K562 (cell line): ENCODE measurements around the gene ARF1. TPM values are rescaled to one million over a fixed set of nuclear protein-coding genes. Genes with fewer than 3 reads are reported as not detected.

Experiments
- CHD2 ChIP-seq: IDR thresholded peaks from 2 replicates; pipeline ENCODE4 v1.6.1; 2011; ENCODE audit warnings: low read depth, low read length
- MECOM ChIP-seq: fragments of 250-450 bp; sonication (Bioruptor Pico); IDR thresholded peaks from 2 replicates; pipeline ENCODE4 v1.8.0; 2022; ENCODE audit warnings: inconsistent platforms
- POLR2G ChIP-seq: fragments of 200-400 bp; formaldehyde crosslinking; IDR thresholded peaks from 2 replicates; pipeline ENCODE4 v1.6.1; 2017; ENCODE audit warnings: low read depth, mild to moderate bottlenecking, antibody characterized with exemption, low read length, moderate library complexity
- SIRT6 ChIP-seq: IDR thresholded peaks from one replicate; pipeline ENCODE4 v1.6.1; 2012; ENCODE audit warnings: low read depth, mild to moderate bottlenecking, control low read depth, inconsistent platforms, low read length, moderate library complexity
- SMAD2 ChIP-seq: fragments of 150-350 bp; IDR thresholded peaks from 2 replicates; pipeline ENCODE4 v1.6.1; 2014; ENCODE audit warnings: low read depth, mild to moderate bottlenecking, low read length
- STAT5A ChIP-seq: IDR thresholded peaks from 2 replicates; pipeline ENCODE4 v1.6.1; 2012; ENCODE audit warnings: low read length, inconsistent platforms, borderline replicate concordance
- ZNF12 ChIP-seq: sonication (generic); formaldehyde crosslinking; IDR thresholded peaks from 2 replicates; pipeline ENCODE4 v1.4.0; 2020; ENCODE audit warnings: mild to moderate bottlenecking, missing genetic modification reagents
- polyA plus RNA-seq, 8 experiments: library from polyadenylated mRNA; depleted of rRNA in 4 of 8; stranded (reverse) in 5 of 8; unstranded in 3 of 8; fragments of >200 nt; fragmentation: Nextera tagmentation in 2 of 8; fragmentation: Illumina TruSeq in 1 of 8; extraction: Ambion mirVana in 2 of 8; extraction: Trizol in 1 of 8; gene quantifications; 2 replicates each; pipeline versions ENCODE4 v1.2.1 to v1.2.3, GENCODE V29; 2011 to 2014; ENCODE audit warnings: inconsistent platforms in 1 of 8, missing spikeins in 1 of 8
- total RNA-seq, 7 experiments: library from RNA; depleted of rRNA in 6 of 7; stranded (reverse); fragments of >200 nt in 6 of 7; fragmentation: Illumina TruSeq in 2 of 7; extraction: Trizol in 2 of 7; gene quantifications; 2 replicates each; pipeline versions ENCODE4 v1.2.1 to v1.2.3, GENCODE V29; 2011 to 2021; ENCODE audit warnings: low replicate concordance in 1 of 7
- TF ChIP-seq, protein P1 (sequence below): fragments of 450-650 bp; IDR thresholded peaks from 2 replicates; pipeline ENCODE4 v1.6.1; 2016; ENCODE audit warnings: mild to moderate bottlenecking, moderate library complexity
- TF ChIP-seq, protein P2 (sequence below): sonication (generic); formaldehyde crosslinking; IDR thresholded peaks from 2 replicates; pipeline ENCODE4 v1.8.0; 2023; ENCODE audit warnings: missing genetic modification reagents, mild to moderate bottlenecking, borderline replicate concordance

ARF1 gene
- total and polyA plus RNA-seq, 9 of the 15 experiments (the other 6 are each of a cell fraction or from before 2014, with no cell fraction given): 69.8 to 593 (median 325) TPM

DNA sequence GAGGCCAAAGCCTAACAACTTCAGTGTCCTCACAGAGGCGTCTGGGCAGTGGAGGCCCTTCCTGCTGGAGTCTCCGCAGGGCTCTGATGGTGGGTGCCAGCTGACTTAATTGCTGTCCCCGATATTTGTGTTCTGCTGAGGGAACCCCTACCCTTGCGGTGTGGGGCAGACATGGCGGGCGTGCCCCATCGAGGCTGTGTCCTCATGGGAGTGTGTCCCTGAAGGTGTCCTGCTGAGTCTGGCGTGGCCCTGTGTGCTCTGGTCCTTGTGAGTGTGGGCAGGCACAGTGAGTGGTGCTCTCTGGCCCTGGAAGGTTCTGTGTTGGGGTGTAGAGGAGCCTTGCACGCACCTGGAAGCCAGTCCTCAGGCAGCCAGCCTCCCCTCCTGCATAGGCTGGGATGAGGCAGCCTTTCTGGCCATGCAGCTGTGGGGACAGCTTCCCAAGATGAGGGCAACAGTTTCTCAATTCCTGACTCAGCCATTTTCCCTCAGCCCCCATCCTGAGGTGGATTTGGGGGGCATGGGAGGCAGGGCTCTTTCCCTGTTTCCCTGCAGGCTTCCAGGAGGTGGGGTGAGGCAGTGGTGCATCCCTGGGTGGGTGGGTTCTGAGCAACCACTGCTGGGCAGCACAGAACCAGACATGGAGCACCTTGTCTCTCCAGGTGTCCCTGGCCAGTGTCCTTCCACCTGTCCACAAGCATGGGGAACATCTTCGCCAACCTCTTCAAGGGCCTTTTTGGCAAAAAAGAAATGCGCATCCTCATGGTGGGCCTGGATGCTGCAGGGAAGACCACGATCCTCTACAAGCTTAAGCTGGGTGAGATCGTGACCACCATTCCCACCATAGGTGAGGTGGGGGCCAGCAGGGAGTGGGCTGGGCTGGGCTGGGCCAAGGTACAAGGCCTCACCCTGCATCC, 14.2 kb downstream of the ARF1 start (continued):
- TF ChIP-seq, protein P1, sequence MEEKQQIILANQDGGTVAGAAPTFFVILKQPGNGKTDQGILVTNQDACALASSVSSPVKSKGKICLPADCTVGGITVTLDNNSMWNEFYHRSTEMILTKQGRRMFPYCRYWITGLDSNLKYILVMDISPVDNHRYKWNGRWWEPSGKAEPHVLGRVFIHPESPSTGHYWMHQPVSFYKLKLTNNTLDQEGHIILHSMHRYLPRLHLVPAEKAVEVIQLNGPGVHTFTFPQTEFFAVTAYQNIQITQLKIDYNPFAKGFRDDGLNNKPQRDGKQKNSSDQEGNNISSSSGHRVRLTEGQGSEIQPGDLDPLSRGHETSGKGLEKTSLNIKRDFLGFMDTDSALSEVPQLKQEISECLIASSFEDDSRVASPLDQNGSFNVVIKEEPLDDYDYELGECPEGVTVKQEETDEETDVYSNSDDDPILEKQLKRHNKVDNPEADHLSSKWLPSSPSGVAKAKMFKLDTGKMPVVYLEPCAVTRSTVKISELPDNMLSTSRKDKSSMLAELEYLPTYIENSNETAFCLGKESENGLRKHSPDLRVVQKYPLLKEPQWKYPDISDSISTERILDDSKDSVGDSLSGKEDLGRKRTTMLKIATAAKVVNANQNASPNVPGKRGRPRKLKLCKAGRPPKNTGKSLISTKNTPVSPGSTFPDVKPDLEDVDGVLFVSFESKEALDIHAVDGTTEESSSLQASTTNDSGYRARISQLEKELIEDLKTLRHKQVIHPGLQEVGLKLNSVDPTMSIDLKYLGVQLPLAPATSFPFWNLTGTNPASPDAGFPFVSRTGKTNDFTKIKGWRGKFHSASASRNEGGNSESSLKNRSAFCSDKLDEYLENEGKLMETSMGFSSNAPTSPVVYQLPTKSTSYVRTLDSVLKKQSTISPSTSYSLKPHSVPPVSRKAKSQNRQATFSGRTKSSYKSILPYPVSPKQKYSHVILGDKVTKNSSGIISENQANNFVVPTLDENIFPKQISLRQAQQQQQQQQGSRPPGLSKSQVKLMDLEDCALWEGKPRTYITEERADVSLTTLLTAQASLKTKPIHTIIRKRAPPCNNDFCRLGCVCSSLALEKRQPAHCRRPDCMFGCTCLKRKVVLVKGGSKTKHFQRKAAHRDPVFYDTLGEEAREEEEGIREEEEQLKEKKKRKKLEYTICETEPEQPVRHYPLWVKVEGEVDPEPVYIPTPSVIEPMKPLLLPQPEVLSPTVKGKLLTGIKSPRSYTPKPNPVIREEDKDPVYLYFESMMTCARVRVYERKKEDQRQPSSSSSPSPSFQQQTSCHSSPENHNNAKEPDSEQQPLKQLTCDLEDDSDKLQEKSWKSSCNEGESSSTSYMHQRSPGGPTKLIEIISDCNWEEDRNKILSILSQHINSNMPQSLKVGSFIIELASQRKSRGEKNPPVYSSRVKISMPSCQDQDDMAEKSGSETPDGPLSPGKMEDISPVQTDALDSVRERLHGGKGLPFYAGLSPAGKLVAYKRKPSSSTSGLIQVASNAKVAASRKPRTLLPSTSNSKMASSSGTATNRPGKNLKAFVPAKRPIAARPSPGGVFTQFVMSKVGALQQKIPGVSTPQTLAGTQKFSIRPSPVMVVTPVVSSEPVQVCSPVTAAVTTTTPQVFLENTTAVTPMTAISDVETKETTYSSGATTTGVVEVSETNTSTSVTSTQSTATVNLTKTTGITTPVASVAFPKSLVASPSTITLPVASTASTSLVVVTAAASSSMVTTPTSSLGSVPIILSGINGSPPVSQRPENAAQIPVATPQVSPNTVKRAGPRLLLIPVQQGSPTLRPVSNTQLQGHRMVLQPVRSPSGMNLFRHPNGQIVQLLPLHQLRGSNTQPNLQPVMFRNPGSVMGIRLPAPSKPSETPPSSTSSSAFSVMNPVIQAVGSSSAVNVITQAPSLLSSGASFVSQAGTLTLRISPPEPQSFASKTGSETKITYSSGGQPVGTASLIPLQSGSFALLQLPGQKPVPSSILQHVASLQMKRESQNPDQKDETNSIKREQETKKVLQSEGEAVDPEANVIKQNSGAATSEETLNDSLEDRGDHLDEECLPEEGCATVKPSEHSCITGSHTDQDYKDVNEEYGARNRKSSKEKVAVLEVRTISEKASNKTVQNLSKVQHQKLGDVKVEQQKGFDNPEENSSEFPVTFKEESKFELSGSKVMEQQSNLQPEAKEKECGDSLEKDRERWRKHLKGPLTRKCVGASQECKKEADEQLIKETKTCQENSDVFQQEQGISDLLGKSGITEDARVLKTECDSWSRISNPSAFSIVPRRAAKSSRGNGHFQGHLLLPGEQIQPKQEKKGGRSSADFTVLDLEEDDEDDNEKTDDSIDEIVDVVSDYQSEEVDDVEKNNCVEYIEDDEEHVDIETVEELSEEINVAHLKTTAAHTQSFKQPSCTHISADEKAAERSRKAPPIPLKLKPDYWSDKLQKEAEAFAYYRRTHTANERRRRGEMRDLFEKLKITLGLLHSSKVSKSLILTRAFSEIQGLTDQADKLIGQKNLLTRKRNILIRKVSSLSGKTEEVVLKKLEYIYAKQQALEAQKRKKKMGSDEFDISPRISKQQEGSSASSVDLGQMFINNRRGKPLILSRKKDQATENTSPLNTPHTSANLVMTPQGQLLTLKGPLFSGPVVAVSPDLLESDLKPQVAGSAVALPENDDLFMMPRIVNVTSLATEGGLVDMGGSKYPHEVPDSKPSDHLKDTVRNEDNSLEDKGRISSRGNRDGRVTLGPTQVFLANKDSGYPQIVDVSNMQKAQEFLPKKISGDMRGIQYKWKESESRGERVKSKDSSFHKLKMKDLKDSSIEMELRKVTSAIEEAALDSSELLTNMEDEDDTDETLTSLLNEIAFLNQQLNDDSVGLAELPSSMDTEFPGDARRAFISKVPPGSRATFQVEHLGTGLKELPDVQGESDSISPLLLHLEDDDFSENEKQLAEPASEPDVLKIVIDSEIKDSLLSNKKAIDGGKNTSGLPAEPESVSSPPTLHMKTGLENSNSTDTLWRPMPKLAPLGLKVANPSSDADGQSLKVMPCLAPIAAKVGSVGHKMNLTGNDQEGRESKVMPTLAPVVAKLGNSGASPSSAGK: no peak
- TF ChIP-seq SMAD2 (no peak), CHD2 (no peak), MECOM (no peak), STAT5A (no peak), POLR2G (peak; percentile 64), ZNF12 (CRISPR knock-in tag) (no peak), SIRT6 (no peak)
- TF ChIP-seq, protein P2, sequence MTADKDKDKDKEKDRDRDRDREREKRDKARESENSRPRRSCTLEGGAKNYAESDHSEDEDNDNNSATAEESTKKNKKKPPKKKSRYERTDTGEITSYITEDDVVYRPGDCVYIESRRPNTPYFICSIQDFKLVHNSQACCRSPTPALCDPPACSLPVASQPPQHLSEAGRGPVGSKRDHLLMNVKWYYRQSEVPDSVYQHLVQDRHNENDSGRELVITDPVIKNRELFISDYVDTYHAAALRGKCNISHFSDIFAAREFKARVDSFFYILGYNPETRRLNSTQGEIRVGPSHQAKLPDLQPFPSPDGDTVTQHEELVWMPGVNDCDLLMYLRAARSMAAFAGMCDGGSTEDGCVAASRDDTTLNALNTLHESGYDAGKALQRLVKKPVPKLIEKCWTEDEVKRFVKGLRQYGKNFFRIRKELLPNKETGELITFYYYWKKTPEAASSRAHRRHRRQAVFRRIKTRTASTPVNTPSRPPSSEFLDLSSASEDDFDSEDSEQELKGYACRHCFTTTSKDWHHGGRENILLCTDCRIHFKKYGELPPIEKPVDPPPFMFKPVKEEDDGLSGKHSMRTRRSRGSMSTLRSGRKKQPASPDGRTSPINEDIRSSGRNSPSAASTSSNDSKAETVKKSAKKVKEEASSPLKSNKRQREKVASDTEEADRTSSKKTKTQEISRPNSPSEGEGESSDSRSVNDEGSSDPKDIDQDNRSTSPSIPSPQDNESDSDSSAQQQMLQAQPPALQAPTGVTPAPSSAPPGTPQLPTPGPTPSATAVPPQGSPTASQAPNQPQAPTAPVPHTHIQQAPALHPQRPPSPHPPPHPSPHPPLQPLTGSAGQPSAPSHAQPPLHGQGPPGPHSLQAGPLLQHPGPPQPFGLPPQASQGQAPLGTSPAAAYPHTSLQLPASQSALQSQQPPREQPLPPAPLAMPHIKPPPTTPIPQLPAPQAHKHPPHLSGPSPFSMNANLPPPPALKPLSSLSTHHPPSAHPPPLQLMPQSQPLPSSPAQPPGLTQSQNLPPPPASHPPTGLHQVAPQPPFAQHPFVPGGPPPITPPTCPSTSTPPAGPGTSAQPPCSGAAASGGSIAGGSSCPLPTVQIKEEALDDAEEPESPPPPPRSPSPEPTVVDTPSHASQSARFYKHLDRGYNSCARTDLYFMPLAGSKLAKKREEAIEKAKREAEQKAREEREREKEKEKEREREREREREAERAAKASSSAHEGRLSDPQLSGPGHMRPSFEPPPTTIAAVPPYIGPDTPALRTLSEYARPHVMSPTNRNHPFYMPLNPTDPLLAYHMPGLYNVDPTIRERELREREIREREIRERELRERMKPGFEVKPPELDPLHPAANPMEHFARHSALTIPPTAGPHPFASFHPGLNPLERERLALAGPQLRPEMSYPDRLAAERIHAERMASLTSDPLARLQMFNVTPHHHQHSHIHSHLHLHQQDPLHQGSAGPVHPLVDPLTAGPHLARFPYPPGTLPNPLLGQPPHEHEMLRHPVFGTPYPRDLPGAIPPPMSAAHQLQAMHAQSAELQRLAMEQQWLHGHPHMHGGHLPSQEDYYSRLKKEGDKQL (CRISPR knock-in tag): no peak
